Measurements from ENCODE around the gene CYCS. TPM values are rescaled to one million over a fixed set of nuclear protein-coding genes. Genes with fewer than 3 reads are reported as not detected.
"Not testable (repeated sequence)": the region's sequence is repeated elsewhere in the genome, so short reads cannot be mapped to it uniquely, and the experiment has no call there.

The CYCS gene
- total RNA-seq, 1 donor from 2014 or later: 11.5 TPM

- Histone ChIP-seq H3K9me3 (no peaks in the 10 kb centered on the region), H3K27ac (no peak overlapping the region), H3K4me3 (no peak overlapping the region), H3K4me1 (no peaks in the 10 kb centered on the region), H3K36me3 (peaks cover 15 to 35% of the 10 kb centered on the region in 2 donors), H3K27me3 (no peaks in the 10 kb centered on the region)
- intact Hi-C loops (cut with DNase I): no loop called here
- TF ChIP-seq, protein P1, sequence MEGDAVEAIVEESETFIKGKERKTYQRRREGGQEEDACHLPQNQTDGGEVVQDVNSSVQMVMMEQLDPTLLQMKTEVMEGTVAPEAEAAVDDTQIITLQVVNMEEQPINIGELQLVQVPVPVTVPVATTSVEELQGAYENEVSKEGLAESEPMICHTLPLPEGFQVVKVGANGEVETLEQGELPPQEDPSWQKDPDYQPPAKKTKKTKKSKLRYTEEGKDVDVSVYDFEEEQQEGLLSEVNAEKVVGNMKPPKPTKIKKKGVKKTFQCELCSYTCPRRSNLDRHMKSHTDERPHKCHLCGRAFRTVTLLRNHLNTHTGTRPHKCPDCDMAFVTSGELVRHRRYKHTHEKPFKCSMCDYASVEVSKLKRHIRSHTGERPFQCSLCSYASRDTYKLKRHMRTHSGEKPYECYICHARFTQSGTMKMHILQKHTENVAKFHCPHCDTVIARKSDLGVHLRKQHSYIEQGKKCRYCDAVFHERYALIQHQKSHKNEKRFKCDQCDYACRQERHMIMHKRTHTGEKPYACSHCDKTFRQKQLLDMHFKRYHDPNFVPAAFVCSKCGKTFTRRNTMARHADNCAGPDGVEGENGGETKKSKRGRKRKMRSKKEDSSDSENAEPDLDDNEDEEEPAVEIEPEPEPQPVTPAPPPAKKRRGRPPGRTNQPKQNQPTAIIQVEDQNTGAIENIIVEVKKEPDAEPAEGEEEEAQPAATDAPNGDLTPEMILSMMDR (IDR thresholded peaks at IDR 0.05): no peak
- no peak for DNase-seq (ENCODE audit: low spot score in 2 of 2)
These were observed 6.0 kb downstream of the CYCS start for GRCh38 chr7:25119102-25119501.

- TF ChIP-seq, protein P1 (IDR thresholded peaks at IDR 0.05): no peak
- no peak overlapping the region for H3K27ac ChIP-seq
- intact Hi-C loops (cut with DNase I): no loop called here
These were observed 6.9 kb downstream of the CYCS start for GRCh38 chr7:25118048-25118753.

GRCh38 chr7:25117226-25118047 lies 7.6 kb downstream of the CYCS start:
- no peak for DNase-seq (ENCODE audit: low spot score in 2 of 2)
- TF ChIP-seq, protein P1 (IDR thresholded peaks at IDR 0.05): no peak
- Histone ChIP-seq H3K27me3 (no peaks in the 10 kb centered on the region), H3K27ac (no peak overlapping the region), H3K9me3 (no peaks in the 10 kb centered on the region), H3K4me1 (no peaks in the 10 kb centered on the region), H3K36me3 (peaks cover 15 to 30% of the 10 kb centered on the region in 2 donors), H3K4me3 (no peak overlapping the region)
- intact Hi-C loops (cut with DNase I): no loop called here

More at GRCh38 chr7:25118048-25118753, 6.9 kb downstream of the CYCS start:
- no peaks in the 10 kb centered on the region for H3K4me1 ChIP-seq
- no peak for DNase-seq (ENCODE audit: low spot score in 2 of 2)
- H3K9me3 ChIP-seq: no peaks in the 10 kb centered on the region
- no peak overlapping the region for H3K4me3 ChIP-seq
- no peaks in the 10 kb centered on the region for H3K27me3 ChIP-seq
- peaks cover 15 to 35% of the 10 kb centered on the region in 2 donors for H3K36me3 ChIP-seq

GRCh38 chr7:25116621-25117020 lies 8.4 kb downstream of the CYCS start:
- no peaks in the 10 kb centered on the region for H3K27me3 ChIP-seq
- H3K9me3 ChIP-seq: no peaks in the 10 kb centered on the region
- TF ChIP-seq, protein P1 (IDR thresholded peaks at IDR 0.05): no peak

GRCh38 chr7:25110514-25110913 lies 14.5 kb downstream of the CYCS start:
- H3K27ac ChIP-seq; H3K4me3 ChIP-seq; H3K27me3 ChIP-seq; intact Hi-C loops (cut with DNase I); DNase-seq (ENCODE audit: low spot score in 2 of 2); H3K4me1 ChIP-seq; H3K9me3 ChIP-seq; H3K36me3 ChIP-seq: not testable (repeated sequence)

More at GRCh38 chr7:25116621-25117020, 8.4 kb downstream of the CYCS start:
- no peak overlapping the region for H3K4me3 ChIP-seq
- intact Hi-C loops (cut with DNase I): no loop called here
- no peak overlapping the region for H3K27ac ChIP-seq
- no peaks in the 10 kb centered on the region for H3K4me1 ChIP-seq
- peaks cover 15 to 22% of the 10 kb centered on the region in 2 donors for H3K36me3 ChIP-seq
- DNase-seq (ENCODE audit: low spot score in 2 of 2): no peak

DNA sequence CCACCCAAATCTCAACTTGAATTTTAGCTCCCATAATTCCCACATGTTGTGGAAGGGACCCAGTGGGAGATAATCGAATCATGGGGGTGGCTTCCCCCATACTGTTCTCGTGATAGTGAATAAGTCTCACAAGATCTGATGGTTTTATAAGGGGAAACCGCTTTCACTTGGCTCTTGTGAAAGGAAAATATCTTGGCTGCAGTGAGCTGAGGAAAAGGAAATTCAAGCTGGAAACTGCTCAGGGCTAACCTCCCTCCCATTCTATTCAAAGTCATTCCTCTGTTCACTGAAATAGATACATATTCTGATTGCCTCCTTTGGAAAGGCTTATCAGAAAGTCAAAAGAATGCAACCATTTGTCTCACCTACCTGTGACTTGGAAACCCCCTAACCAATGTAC lies 15.8 kb downstream of the CYCS start:
- no peaks in the 10 kb centered on the region for H3K4me1 ChIP-seq
- intact Hi-C loops (cut with DNase I): no loop called here
- TF ChIP-seq, protein P1 (IDR thresholded peaks at IDR 0.05): no peak
- no peaks in the 10 kb centered on the region for H3K9me3 ChIP-seq
- H3K36me3 ChIP-seq: no peaks in the 10 kb centered on the region
- H3K27me3 ChIP-seq: no peaks in the 10 kb centered on the region
- no peak for DNase-seq (ENCODE audit: low spot score in 2 of 2)
- no peak overlapping the region for H3K4me3 ChIP-seq
- H3K27ac ChIP-seq: no peak overlapping the region

Data from ascending aorta (tissue), 2 donors.